ENCODE results near the gene MMS22L. TPM values are rescaled to one million over a fixed set of nuclear protein-coding genes. Genes with fewer than 3 reads are reported as not detected.

The MMS22L gene
- polyA plus RNA-seq, 3 donors, result 1.1 to 1.6 (median 1.5) TPM

DNA sequence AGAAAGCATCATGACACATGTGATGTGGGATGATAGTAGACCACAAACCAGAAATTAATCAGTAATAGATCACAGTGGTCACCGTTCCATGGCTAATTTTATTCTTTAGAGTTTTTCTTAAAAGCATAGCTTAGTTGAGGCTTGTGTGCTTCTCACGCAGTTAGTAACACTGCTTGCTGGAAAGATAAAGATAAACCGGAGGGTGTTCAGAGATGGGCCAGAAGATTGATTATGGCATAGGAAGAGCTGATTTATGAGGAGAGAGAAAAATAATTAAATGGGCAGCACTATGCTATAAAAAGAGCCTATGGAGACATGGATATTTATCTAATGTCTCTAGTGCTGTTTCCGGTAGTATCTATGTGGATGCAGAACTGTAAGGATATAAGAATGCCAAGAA is 173.6 kb downstream of the MMS22L start:
- 70 to 85% (median 75%) methylated on average over 4 of the region's 4 CpGs for WGBS, 3 donors
- H3K27ac ChIP-seq (ENCODE audit: low read depth, low read length), result no peak overlapping the region

DNA sequence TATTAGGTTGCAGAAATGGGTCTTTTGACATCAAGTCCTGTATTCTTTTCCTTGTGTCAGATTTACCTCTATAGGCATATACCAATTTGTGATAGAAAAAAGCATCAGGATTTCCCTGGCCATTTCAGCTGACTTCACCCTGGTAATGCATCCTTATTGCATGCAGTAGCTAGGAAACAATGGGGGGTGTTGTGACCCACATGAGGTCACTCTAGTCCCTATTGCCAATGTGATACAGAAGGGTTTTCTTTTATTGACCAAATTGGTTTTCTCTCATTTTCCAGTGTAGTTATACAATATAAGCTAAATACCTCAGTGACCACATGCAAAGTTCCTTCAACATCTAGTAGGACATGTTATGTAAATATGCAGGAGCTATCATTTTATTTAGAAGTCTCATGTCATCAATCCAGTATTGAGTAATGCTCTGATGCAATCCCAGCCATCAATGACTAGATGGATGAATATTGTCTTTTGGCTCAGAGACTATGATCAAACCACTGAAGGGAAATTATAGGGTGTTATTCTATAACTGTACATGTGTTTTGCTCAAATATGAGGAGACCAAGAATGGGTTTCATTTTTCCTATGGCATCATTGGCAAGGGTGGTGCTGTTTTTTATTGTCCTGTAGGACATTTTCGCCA is 180.7 kb downstream of the MMS22L start:
- WGBS, 3 donors, result 90 to 94% (median 93%) methylated on average over 1 of the region's 1 CpG
- H3K27ac ChIP-seq (ENCODE audit: low read depth, low read length), result no peak overlapping the region

DNA sequence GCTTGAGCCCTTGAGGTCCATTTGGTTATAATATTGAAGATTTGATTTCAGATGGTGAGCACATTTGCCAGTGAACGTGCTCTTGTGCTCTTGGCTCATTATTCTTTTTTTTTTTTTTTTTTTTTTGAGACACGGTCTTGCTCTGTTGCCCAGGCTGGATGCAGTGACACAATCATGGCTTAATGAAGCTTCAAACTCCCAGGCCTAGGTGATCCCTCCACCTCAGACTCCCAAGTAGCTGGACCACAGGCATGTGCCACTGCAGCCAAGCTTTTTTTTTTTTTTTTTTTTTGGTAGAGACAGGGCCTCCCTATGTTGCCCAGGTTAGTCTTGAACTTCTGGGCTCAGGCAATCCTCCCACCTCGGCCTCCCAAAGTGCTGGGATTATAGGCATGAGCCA is 182.3 kb downstream of the MMS22L start:
- WGBS, 3 donors, result 77 to 94% (median 81%) methylated on average over 3 of the region's 3 CpGs
- no peak overlapping the region for H3K27ac ChIP-seq (ENCODE audit: low read depth, low read length)

DNA sequence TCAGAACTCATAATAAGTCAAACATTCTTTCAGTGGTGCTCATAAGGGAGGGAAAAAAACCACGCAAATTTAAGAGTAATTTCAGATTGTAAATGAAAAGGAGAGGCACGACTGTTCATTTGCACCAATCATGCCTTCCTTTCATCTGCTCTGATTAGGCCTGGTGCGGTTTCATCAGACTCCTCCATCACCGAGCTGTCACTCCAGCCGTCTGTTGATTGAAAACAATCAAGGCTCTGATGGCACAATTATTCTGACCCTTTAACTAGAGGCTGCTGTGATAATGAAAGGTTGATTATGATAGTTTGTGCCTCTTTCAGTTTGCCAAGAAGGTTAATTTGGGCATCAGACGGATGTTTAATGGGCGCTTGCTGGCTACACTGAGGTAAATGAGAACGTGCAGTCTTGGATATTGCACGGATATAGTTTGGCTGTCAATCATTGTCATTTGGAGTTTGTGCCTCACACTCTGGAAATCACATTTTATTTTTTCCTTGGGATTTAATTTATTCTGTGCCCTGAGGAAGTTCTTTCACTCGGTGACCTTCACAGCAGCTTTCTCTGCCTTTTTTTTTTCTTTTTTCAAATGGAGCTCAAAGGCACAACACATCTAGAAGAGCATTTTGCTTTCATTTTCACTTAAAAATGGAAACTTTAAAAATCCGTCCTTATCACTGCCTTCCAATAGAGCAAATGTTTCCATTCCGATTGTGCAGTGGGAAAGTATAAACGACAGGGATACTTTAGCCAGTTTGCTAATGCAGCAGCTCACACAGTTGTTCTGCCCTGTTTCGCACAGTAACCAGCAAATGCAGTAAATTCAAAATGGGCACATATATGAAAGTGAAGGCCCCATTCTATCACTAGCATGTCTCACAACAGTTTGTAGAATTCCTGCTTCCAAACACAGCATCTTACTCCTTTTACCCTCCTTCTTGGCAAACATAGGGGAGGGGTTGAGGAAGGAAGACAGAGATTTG is 185.7 kb downstream of the MMS22L start:
- no peak overlapping the region for H3K27ac ChIP-seq (ENCODE audit: low read depth, low read length)
- WGBS, 3 donors, result 67 to 76% (median 71%) methylated on average over 14 of the region's 14 CpGs

DNA sequence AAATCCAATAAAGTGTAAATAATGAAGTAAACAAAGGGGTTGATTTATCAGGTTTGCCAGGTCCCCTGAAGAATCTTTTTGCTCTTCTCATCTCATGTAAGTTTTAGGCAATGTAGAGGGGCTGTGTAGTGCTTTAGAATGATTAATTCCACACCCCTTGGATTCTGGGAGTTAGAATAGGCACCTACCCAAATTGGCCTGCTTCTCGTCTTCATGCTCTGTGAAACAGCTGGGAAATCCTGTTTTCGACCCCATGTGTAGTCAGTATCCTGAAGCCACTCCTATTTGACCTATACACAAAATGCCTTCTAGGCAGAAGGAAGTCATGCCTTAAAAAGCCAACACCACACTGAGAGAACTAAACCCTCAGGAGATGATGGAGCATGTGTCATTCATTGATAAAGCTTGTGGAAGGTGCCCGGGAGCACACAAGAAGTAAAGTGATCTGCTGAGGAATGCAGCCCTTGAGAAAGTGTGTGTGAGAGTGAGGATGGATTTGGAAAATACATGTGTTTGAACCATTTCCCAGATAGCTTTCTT is 187.6 kb downstream of the MMS22L start:
- 58 to 68% (median 60%) methylated on average over 3 of the region's 3 CpGs for WGBS, 3 donors
- H3K27ac ChIP-seq (ENCODE audit: low read depth, low read length), result no peak overlapping the region

DNA sequence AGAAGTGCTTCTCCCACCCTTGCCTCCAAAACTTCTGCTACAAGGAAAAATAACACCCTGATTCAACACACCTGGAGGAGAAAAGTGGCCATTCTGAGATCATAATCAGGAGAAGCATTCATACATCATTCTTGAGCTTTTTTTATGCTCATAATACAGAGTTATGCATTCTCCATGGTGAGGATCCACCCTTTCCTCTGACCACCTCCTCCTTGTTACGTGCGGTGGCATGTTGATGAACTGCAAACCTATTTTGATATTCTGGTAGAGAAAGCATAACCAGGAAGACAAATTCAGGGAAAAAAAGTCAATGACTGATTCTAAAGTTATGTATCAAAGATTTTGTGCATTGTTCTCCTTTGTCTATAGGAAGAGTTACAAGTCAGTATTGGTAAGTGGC is 188.6 kb downstream of the MMS22L start:
- 95 to 97% (median 95%) methylated on average over 2 of the region's 2 CpGs for WGBS, 3 donors
- no peak overlapping the region for H3K27ac ChIP-seq (ENCODE audit: low read depth, low read length)

DNA sequence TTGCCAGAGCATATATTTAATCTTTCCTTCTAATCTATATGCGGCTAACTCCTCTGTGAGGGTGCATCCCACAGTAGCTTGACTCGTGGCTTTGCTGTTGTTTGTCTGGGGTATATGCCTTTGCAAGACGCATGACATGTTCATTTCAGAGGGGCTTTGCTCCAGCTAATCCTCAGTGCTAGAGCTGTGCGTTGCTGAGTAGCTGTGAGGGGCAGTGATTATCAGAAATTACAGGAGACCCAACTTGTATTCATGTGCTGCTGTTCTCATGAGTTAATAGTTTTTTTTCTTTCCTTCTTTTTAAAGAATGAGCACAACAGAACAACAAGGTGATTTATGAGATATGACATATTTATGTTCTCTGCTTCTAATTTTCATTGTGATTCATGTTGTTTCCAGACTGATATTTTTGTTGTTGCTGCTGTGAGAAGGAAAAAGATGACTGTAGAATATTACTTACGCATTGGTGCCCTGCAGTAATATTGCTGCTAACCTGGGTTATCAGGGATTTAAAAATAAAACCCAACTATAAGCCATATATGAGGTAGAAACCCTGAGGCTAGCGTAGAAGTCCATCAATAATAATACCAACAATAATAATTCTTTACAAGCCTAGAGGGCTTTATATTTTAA is 190.2 kb downstream of the MMS22L start:
- WGBS, 3 donors, result 74 to 84% (median 76%) methylated on average over 6 of the region's 6 CpGs

More for the DNA sequence above, 190.2 kb downstream of the MMS22L start:
- H3K27ac ChIP-seq (ENCODE audit: low read depth, low read length), result no peak overlapping the region

Data from adipose tissue (tissue), 3 donors.